ENCODE data around the gene GMEB2. TPM values are rescaled to one million over a fixed set of nuclear protein-coding genes. Genes with fewer than 3 reads are reported as not detected.

Gene GMEB2
- total RNA-seq, 1 donor from 2014 or later: 13.2 TPM

- Histone ChIP-seq H3K36me3 (ENCODE audit: control insufficient read depth, insufficient read depth, low read length) (no peaks in the 10 kb centered on the region), H3K4me3 (ENCODE audit: low read depth, low read length) (no peak overlapping the region), H3K27me3 (ENCODE audit: control insufficient read depth, insufficient read depth, low read length) (no peaks in the 10 kb centered on the region)
- FAIRE-seq (no peak), DNase-seq (ENCODE audit: low read depth) (no peak)
- TF ChIP-seq CTCF (IDR thresholded peaks at IDR 0.05; ENCODE audit: insufficient read depth, low read length, severe bottlenecking): no peak
These were observed 22.1 kb upstream of the GMEB2 start for GRCh38 chr20:63648895-63649589.

GRCh38 chr20:63648190-63648589, 21.3 kb upstream of the GMEB2 start:
- H3K36me3 ChIP-seq (ENCODE audit: control insufficient read depth, insufficient read depth, low read length): no peaks in the 10 kb centered on the region
- FAIRE-seq: no peak

GRCh38 chr20:63645218-63645617, 18.3 kb upstream of the GMEB2 start:
- TF ChIP-seq CTCF (IDR thresholded peaks at IDR 0.05; ENCODE audit: insufficient read depth, low read length, severe bottlenecking): no peak
- Histone ChIP-seq H3K36me3 (ENCODE audit: control insufficient read depth, insufficient read depth, low read length) (no peaks in the 10 kb centered on the region), H3K4me3 (ENCODE audit: low read depth, low read length) (no peak overlapping the region), H3K27me3 (ENCODE audit: control insufficient read depth, insufficient read depth, low read length) (no peaks in the 10 kb centered on the region)
- DNase-seq (ENCODE audit: low read depth): no peak
- no peak for FAIRE-seq

More at GRCh38 chr20:63648190-63648589, 21.3 kb upstream of the GMEB2 start:
- no peak for DNase-seq (ENCODE audit: low read depth)
- Histone ChIP-seq H3K27me3 (ENCODE audit: control insufficient read depth, insufficient read depth, low read length) (no peaks in the 10 kb centered on the region), H3K4me3 (ENCODE audit: low read depth, low read length) (no peak overlapping the region)
- TF ChIP-seq CTCF (IDR thresholded peaks at IDR 0.05; ENCODE audit: insufficient read depth, low read length, severe bottlenecking): no peak

- DNase-seq (ENCODE audit: low read depth) (no peak), FAIRE-seq (no peak)
- H3K36me3 ChIP-seq (ENCODE audit: control insufficient read depth, insufficient read depth, low read length): no peaks in the 10 kb centered on the region
- TF ChIP-seq CTCF (IDR thresholded peaks at IDR 0.05; ENCODE audit: insufficient read depth, low read length, severe bottlenecking): no peak
- H3K4me3 ChIP-seq (ENCODE audit: low read depth, low read length): no peak overlapping the region
- no peaks in the 10 kb centered on the region for H3K27me3 ChIP-seq (ENCODE audit: control insufficient read depth, insufficient read depth, low read length)
These were observed 17.0 kb upstream of the GMEB2 start for GRCh38 chr20:63643946-63644345.

- no peak overlapping the region for H3K4me3 ChIP-seq (ENCODE audit: low read depth, low read length)
- no peaks in the 10 kb centered on the region for H3K36me3 ChIP-seq (ENCODE audit: control insufficient read depth, insufficient read depth, low read length)
- FAIRE-seq (no peak), DNase-seq (ENCODE audit: low read depth) (no peak)
- TF ChIP-seq CTCF (IDR thresholded peaks at IDR 0.05; ENCODE audit: insufficient read depth, low read length, severe bottlenecking): no peak
- no peaks in the 10 kb centered on the region for H3K27me3 ChIP-seq (ENCODE audit: control insufficient read depth, insufficient read depth, low read length)
These were observed 16.6 kb upstream of the GMEB2 start for GRCh38 chr20:63643499-63643898.

Measured in bronchial epithelial cell (primary cell).